H1 (cell line): Measurements from ENCODE around the gene CACNA2D3. TPM values are rescaled to one million over a fixed set of nuclear protein-coding genes. Genes with fewer than 3 reads are reported as not detected.

Source experiments
- CTCF ChIA-PET: fragments of 300-600 bp; sonication (Branson Sonifier 250); formaldehyde crosslinking; loops from one replicate; lab custom pipeline; 2021; ENCODE audit not compliant: partially characterized antibody; lab: Charles Lee
- POLR2A ChIA-PET: fragments of 300-600 bp; sonication (Branson Sonifier 250); formaldehyde crosslinking; loops from one replicate; lab custom pipeline; 2021; ENCODE audit warnings: inconsistent platforms; ENCODE audit not compliant: partially characterized antibody; lab: Charles Lee
- DNase-seq, 2 experiments: peaks; one replicate each; pipeline versions ENCODE4 v3.0.0 to v3.0.0-alpha.2; 2010 to 2022; ENCODE audit warnings: low spot score in 2 of 2, low read depth in 1 of 2, mixed read lengths in 1 of 2
- FAIRE-seq: peaks from 2 replicates; lab custom pipeline; 2011; peaks lifted over from hg19 to GRCh38; lab: Jason Lieb, UNC
- H2AFZ ChIP-seq: 2 replicates; pipeline ENCODE4 v1.8.1; 2012; ENCODE audit warnings: low read length, inconsistent platforms
- H2AK5ac ChIP-seq: 2 replicates; pipeline ENCODE4 v1.6.1; 2013; ENCODE audit warnings: low read depth, low read length
- H2BK120ac ChIP-seq: replicated peaks from 2 replicates; pipeline ENCODE3; 2013; ENCODE audit warnings: low read depth, low read length, inconsistent platforms
- H2BK12ac ChIP-seq: 2 replicates; pipeline ENCODE4 v1.6.1; 2013; ENCODE audit warnings: low read depth, low read length
- H2BK15ac ChIP-seq: 2 replicates; pipeline ENCODE4 v1.6.1; 2013; ENCODE audit warnings: low read length
- H2BK20ac ChIP-seq: 2 replicates; pipeline ENCODE4 v1.6.1; 2013; ENCODE audit warnings: low read length
- H2BK5ac ChIP-seq: 2 replicates; pipeline ENCODE4 v1.6.1; 2013; ENCODE audit warnings: low read depth, low read length
- H3K14ac ChIP-seq: 2 replicates; pipeline ENCODE4 v1.6.1; 2013; ENCODE audit warnings: inconsistent platforms; ENCODE audit not compliant: insufficient read length
- H3K18ac ChIP-seq: 2 replicates; pipeline ENCODE4 v1.6.1; 2013; ENCODE audit warnings: low read length; ENCODE audit errors: extremely low read depth
- H3K23ac ChIP-seq: 2 replicates; pipeline ENCODE4 v1.6.1; 2013; ENCODE audit warnings: inconsistent platforms; ENCODE audit not compliant: insufficient read length
- H3K23me2 ChIP-seq: 2 replicates; pipeline ENCODE4 v1.6.1; 2013; ENCODE audit warnings: low read depth, low read length
- H3K27ac ChIP-seq: 2 replicates; pipeline ENCODE4 v1.6.1; 2011; ENCODE audit warnings: low read depth, low read length, inconsistent platforms
- H3K27me3 ChIP-seq, 4 experiments: replicated peaks in 1 of 4; 1 replicate in 1 of 4; 2 replicates in 3 of 4; pipeline versions ENCODE4 v1.6.1 to v1.8.1; 2011 to 2013; ENCODE audit warnings: low read length in 3 of 4, mild to moderate bottlenecking in 3 of 4, inconsistent platforms in 2 of 4, mixed read lengths in 2 of 4, moderate library complexity in 1 of 4; ENCODE audit not compliant: control insufficient read depth in 3 of 4, insufficient read depth in 3 of 4; ENCODE audit errors: extremely low read depth in 1 of 4
- H3K36me3 ChIP-seq, 4 experiments: 2 replicates each; pipeline versions ENCODE4 v1.6.1 to v1.8.1; 2011 to 2013; ENCODE audit warnings: mild to moderate bottlenecking in 4 of 4, low read length in 3 of 4, moderate library complexity in 2 of 4, control low read depth in 1 of 4, inconsistent platforms in 1 of 4; ENCODE audit not compliant: insufficient read depth in 4 of 4, control insufficient read depth in 2 of 4
- H3K4ac ChIP-seq: replicated peaks from 2 replicates; pipeline ENCODE3; 2013; ENCODE audit warnings: low read length, low read depth, mixed read lengths, inconsistent platforms; ENCODE audit not compliant: insufficient read length
- H3K4me1 ChIP-seq, 4 experiments: replicated peaks in 1 of 4; 1 replicate in 1 of 4; 2 replicates in 3 of 4; pipeline versions ENCODE4 v1.6.1 to v1.8.1; 2011 to 2013; ENCODE audit warnings: low read length in 3 of 4, inconsistent platforms in 2 of 4, mixed read lengths in 1 of 4; ENCODE audit not compliant: insufficient read depth in 4 of 4, control insufficient read depth in 3 of 4
- H3K4me2 ChIP-seq, 2 experiments: 2 replicates each; pipeline versions ENCODE4 v1.6.1 to v1.8.1; 2011 to 2013; ENCODE audit warnings: low read depth in 2 of 2, low read length in 2 of 2, control low read depth in 1 of 2, inconsistent platforms in 1 of 2, mild to moderate bottlenecking in 1 of 2; ENCODE audit not compliant: insufficient read depth in 1 of 2
- H3K4me3 ChIP-seq, 4 experiments: fragments of 200-600, 300-600 bp in 1 of 4; sonication (generic), shearing (Covaris generic), sonication (Bioruptor Twin) in 1 of 4; 2 replicates each; pipeline versions ENCODE4 v1.5.1 to v1.8.1; 2011 to 2016; ENCODE audit warnings: low read length in 4 of 4, low read depth in 3 of 4, control low read depth in 2 of 4, inconsistent platforms in 2 of 4, mild to moderate bottlenecking in 2 of 4, mixed read lengths in 1 of 4, moderate library complexity in 1 of 4; ENCODE audit not compliant: insufficient read depth in 2 of 4; ENCODE audit errors: extremely low read depth in 1 of 4
- H3K56ac ChIP-seq: replicated peaks from 2 replicates; pipeline ENCODE3; 2013; ENCODE audit warnings: low read depth, mild to moderate bottlenecking, mixed read lengths, low read length, inconsistent platforms; ENCODE audit not compliant: insufficient read length
- H3K79me1 ChIP-seq: 2 replicates; pipeline ENCODE4 v1.6.1; 2013; ENCODE audit warnings: low read depth, low read length, control low read depth
- H3K79me2 ChIP-seq, 2 experiments: 2 replicates each; pipeline versions ENCODE4 v1.6.1 to v1.8.1; 2012 to 2013; ENCODE audit warnings: low read length in 2 of 2, mild to moderate bottlenecking in 2 of 2, inconsistent platforms in 1 of 2; ENCODE audit not compliant: insufficient read depth in 2 of 2, control insufficient read depth in 1 of 2
- H3K9ac ChIP-seq, 4 experiments: replicated peaks in 1 of 4; 1 replicate in 1 of 4; 2 replicates in 3 of 4; pipeline versions ENCODE4 v1.6.1 to v1.8.1; 2011 to 2013; ENCODE audit warnings: low read depth in 3 of 4, low read length in 3 of 4, control low read depth in 2 of 4, mild to moderate bottlenecking in 2 of 4, moderate library complexity in 2 of 4, inconsistent platforms in 1 of 4; ENCODE audit errors: extremely low read depth in 1 of 4
- H3K9me3 ChIP-seq, 2 experiments: 2 replicates each; pipeline versions ENCODE4 v1.6.1 to v1.8.1; 2012 to 2013; ENCODE audit warnings: mild to moderate bottlenecking in 2 of 2, moderate library complexity in 2 of 2, control low read depth in 1 of 2, inconsistent platforms in 1 of 2, low read depth in 1 of 2, low read length in 1 of 2, mixed read lengths in 1 of 2; ENCODE audit not compliant: insufficient read depth in 2 of 2
- H4K20me1 ChIP-seq, 2 experiments: replicated peaks in 1 of 2; 2 replicates each; pipeline versions ENCODE3 to v1.8.1; 2011 to 2013; ENCODE audit warnings: inconsistent platforms in 2 of 2, low read length in 2 of 2, mild to moderate bottlenecking in 1 of 2; ENCODE audit not compliant: insufficient read depth in 2 of 2, control insufficient read depth in 1 of 2
- H4K5ac ChIP-seq: 2 replicates; pipeline ENCODE4 v1.6.1; 2013; ENCODE audit warnings: low read length, low read depth, mixed read lengths, inconsistent platforms; ENCODE audit not compliant: insufficient read length
- H4K8ac ChIP-seq: 2 replicates; pipeline ENCODE4 v1.8.0; 2013; ENCODE audit warnings: mild to moderate bottlenecking, moderate library complexity, low read length, inconsistent platforms; ENCODE audit not compliant: insufficient read depth; ENCODE audit errors: extremely low read depth
- H4K91ac ChIP-seq: replicated peaks from 2 replicates; pipeline ENCODE3; 2013; ENCODE audit warnings: low read length, mixed read lengths, inconsistent platforms; ENCODE audit not compliant: insufficient read length
- KDM1A ChIP-seq: fragments of 200-600, 300-600 bp; sonication (generic); IDR thresholded peaks from 2 replicates; pipeline ENCODE4 v1.7.1; 2016; ENCODE audit warnings: mild to moderate bottlenecking, low read length, borderline replicate concordance
- WGBS, 2 experiments: shearing (Covaris generic) in 1 of 2; methylation state at CpG; one replicate each; pipeline versions ENCODE4 v1.1.6 to v1.1.7; 2013 to 2015; ENCODE audit warnings: low lambda C conversion rate in 2 of 2, mixed read lengths in 2 of 2, inconsistent platforms in 1 of 2, low coverage in 1 of 2, missing lambda C conversion rate in 1 of 2; ENCODE audit not compliant: insufficient replicate concordance in 2 of 2, insufficient coverage in 1 of 2, insufficient read length in 1 of 2; ENCODE audit errors: extremely low coverage in 1 of 2, missing lambda C conversion rate in 1 of 2; 5-methylcytosine and 5-hydroxymethylcytosine counted together
- polyA plus RNA-seq, 7 experiments: library from polyadenylated mRNA; depleted of rRNA in 3 of 7; stranded (reverse) in 5 of 7; unstranded in 2 of 7; fragments of >200 nt in 5 of 7; fragments of 200-250 nt in 2 of 7; gene quantifications; 1 replicate in 5 of 7; 2 replicates in 1 of 7; 4 replicates in 1 of 7; pipeline versions ENCODE4 v1.2.1 to v1.2.3, GENCODE V29; 2011 to 2013; ENCODE audit warnings: missing spikeins in 2 of 7, mixed read lengths in 2 of 7
- total RNA-seq: library from RNA; stranded (reverse); fragmentation: NEBNext Ultra II Directional; extraction: Animal tissue kit (Norgen Biotek cat#: 25700); gene quantifications from 2 replicates; pipeline ENCODE4 v1.2.1, GENCODE V29; 2021

The CACNA2D3 gene
- total and polyA plus RNA-seq, 2 of the 8 experiments (the other 6 are each of a cell fraction or from before 2014, with no cell fraction given): 1.5 to 1.8 TPM

DNA sequence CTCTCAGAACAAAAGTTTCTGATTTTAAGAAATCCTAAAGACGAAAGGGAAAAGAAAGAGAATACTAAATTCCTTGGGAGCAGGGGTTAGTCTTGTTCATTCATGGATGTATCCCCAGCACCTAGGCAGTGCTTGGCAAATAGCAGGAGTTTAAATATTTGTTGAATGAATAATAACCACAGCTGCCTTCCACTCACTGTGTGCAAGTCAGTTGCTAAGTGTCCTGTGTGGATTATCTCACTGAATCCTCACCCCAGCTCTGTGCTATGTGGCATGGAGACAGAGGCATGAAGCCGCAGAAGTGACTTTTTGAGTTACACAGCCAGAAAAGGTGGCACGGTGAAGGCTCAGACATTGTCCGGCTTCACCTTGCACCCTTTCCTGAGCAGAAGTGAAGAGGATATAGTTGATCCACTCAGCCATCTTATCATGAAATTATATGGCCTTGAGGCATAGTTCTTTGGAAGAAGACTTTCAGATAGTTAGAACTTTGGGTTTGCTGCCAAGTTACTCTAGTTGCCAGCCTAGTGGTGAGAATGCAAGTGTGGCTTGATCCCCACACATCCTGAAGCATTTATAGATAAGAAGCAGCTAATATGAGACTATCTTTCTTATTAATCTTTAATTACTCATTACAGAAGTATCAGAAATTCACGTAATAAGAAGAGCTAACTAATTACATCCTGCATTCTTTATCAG, 450.0 kb downstream of the CACNA2D3 start:
- Histone ChIP-seq H3K27me3 (no peaks in the 10 kb centered on the region), H3K4ac (no peak overlapping the region), H3K23ac (no peak overlapping the region), H2BK15ac (no peak overlapping the region), H3K4me3 (no peak overlapping the region), H2BK12ac (no peak overlapping the region), H3K23me2 (no peaks in the 10 kb centered on the region), H2BK5ac (no peak overlapping the region), H2AK5ac (no peak overlapping the region), H4K8ac (no peak overlapping the region; the same call in 1 of the 2 replicates), H4K5ac (no peak overlapping the region), H2AFZ (no peak overlapping the region), H3K36me3 (no peaks in the 10 kb centered on the region), H3K4me1 (no peaks in the 10 kb centered on the region), H4K91ac (no peak overlapping the region), H3K9me3 (no peaks in the 10 kb centered on the region), H2BK120ac (no peak overlapping the region), H3K4me2 (no peak overlapping the region), H3K56ac (no peak overlapping the region), H3K18ac (no peak overlapping the region), H3K9ac (no peak overlapping the region), H3K14ac (no peak overlapping the region), H3K79me1 (no peaks in the 10 kb centered on the region), H3K27ac (no peak overlapping the region), H4K20me1 (no peaks in the 10 kb centered on the region), H2BK20ac (no peak overlapping the region), H3K79me2 (no peaks in the 10 kb centered on the region)
- no peak for TF ChIP-seq KDM1A
- DNase-seq: no peak
- CTCF ChIA-PET: no interaction called here
- WGBS, 2 experiments: 90% methylated on average over 5 of the region's 5 CpGs; no CpG with 5 or more reads in 1 of the 2 experiments
- FAIRE-seq: no peak
- POLR2A ChIA-PET: no interaction called here
